Measurements from ENCODE around the gene FMR1.

The FMR1 gene

DNA sequence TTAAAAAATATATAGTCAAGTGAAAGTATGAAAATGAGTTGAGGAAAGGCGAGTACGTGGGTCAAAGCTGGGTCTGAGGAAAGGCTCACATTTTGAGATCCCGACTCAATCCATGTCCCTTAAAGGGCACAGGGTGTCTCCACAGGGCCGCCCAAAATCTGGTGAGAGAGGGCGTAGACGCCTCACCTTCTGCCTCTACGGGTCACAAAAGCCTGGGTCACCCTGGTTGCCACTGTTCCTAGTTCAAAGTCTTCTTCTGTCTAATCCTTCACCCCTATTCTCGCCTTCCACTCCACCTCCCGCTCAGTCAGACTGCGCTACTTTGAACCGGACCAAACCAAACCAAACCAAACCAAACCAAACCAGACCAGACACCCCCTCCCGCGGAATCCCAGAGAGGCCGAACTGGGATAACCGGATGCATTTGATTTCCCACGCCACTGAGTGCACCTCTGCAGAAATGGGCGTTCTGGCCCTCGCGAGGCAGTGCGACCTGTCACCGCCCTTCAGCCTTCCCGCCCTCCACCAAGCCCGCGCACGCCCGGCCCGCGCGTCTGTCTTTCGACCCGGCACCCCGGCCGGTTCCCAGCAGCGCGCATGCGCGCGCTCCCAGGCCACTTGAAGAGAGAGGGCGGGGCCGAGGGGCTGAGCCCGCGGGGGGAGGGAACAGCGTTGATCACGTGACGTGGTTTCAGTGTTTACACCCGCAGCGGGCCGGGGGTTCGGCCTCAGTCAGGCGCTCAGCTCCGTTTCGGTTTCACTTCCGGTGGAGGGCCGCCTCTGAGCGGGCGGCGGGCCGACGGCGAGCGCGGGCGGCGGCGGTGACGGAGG is at the start of gene FMR1:
Gene FMR1 (plus strand): TSS at position 728 of the 831 bp plus-strand sequence. CDS start 261 bp downstream, outside the sequence.
- DNase-seq (ENCODE audit: low read depth in 3 of 3, low spot score in 1 of 3) = peak; percentile 80 to 89 (median 82)

DNA sequence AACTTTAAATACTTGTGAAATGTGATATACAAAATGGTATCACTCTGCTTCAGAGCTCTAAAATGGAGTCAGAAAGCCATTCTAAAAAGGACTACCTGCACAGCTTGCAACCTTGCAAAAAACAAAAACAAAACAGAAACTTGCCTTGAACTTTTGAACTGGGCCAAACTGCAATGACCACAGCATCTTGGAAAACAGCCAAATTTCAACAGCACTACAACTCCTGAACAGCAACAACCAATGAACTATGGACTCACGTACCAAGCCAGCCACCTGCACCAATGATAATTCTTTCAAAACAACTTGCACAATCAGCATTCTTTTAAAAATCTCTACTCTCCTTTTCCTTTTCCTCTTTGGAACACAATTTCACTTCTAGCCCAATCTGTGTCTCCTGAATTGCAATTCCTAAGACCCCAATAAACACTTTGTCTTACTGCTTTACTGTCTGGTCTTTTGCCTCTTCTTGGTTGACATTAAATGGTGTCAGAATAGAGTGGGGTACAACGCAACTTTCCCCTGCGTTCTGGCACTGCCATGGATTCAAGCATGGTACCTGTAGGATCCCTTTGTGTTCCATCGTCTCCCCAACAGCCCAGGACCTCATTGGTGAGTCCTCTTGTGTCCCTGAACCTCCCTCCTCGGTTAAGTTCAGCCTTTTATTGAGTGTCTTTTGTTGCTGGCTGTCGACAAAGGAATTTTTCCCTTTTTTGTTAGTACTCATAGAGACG is 35.7 kb upstream of the FMR1 start:
- DNase-seq (ENCODE audit: low read depth in 3 of 3, low spot score in 1 of 3) = no peak

DNA sequence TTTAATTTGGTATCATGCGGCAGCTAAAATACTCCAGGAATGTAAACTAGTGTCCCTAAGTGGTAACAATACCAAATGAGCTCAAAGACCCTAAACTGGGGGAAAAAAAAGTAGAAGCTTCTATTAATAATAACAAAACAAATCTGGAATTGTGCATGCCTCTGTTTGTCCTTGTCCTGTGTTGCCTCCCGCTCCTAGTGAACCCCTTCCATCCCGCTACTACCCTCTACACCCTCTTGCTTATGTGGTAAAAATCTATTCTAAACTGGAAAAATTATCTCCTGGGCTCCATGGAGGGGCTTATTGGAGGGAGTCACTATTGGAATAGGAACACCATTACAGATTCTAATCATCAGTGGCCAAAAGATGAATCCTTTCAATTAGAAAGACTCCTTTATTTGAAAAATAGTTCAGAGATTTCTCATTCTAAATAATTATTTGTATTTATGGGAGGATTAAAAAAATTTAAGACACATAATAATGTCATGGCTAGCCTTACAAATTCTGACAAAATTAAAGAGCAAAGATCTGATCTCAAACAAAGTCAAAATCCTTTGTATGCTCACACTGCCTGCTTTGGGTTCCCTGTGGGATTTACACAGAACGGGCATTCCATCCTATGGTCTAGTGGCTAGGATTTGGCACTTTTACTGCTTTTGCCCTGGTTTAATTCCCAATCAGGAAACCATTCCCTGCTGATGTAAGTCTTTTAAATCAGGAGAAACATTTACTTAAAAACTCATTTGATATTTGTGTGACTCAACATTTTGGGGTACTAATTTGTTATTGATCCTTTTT is 34.7 kb upstream of the FMR1 start:
- DNase-seq (ENCODE audit: low read depth in 3 of 3, low spot score in 1 of 3) = no peak

DNA sequence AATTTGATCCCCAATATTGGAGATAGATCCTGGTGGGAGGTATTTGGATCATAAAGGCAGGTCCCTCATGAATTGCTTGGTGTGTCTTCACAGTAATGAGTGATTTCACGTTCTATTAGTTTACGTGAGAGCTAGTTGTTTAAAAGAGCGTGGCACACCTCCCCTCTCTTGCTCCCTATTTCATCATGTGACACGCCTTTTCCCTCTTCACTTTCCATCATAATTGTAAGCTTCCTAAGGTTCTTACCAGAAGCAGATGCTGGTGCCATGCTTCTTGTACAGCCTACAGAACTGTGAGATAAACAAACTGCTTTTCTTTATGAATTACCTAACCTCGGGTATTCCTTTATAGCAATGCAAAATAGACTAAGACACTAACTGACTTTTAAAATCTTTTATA is 34.0 kb upstream of the FMR1 start:
- no peak for DNase-seq (ENCODE audit: low read depth in 3 of 3, low spot score in 1 of 3)

DNA sequence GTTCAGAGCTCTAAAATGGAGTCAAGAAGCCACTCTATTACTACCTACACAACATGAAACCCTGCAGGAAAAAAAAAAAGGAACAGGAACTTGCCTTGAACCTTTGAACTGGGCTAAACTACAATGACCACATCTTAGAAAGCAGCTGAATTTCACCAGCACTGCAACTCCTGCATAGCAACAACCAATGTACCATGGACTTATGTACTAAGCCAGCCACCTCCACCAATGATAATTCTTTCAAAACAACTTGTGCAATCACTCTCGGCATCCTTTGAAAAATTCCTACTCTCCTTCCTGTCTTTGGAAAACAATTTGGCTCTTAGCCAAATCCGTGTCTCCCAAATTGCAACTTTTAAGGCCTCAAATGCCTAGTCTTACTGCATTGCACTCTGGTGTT is 26.8 kb upstream of the FMR1 start:
- DNase-seq (ENCODE audit: low read depth in 3 of 3, low spot score in 1 of 3) = no peak

DNA sequence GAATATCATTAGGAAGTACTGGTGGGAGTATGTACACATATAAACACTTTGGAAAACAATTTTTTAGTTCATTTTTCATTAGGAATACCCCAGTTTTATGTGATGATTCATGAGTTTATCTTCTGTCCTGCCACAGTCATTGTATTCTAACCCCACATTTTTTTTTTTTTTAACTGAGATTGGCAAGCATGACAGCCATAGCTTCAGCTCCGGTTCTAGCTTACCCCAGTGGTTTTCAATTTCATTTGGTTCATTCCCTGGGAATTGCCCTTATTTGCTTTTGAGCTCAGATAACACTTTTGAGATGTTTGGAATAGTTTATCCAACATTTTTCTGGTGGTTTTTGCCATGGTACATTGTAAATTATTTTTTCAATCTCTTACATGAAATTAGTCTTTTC is 21.0 kb upstream of the FMR1 start:
- DNase-seq (ENCODE audit: low read depth in 3 of 3, low spot score in 1 of 3) = no peak

DNA sequence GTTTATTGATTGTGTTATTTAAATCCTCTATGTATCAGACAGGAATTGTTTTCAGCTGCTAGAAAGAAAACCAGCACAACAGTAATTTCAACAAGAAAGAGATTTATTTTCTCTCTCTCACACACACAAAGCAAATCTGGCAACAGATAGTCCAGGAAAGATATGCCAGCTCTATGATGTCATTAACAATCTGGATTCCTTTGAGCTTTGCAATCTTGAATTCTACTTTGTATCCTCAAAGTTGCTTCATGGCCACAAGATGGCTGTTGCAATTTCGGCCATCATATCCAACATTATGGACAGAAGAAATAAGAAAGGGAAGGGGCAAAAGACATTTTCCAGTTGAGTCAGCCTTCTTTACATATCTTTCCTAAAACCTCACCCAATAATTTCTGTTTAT is 19.8 kb upstream of the FMR1 start:
- no peak for DNase-seq (ENCODE audit: low read depth in 3 of 3, low spot score in 1 of 3)

DNA sequence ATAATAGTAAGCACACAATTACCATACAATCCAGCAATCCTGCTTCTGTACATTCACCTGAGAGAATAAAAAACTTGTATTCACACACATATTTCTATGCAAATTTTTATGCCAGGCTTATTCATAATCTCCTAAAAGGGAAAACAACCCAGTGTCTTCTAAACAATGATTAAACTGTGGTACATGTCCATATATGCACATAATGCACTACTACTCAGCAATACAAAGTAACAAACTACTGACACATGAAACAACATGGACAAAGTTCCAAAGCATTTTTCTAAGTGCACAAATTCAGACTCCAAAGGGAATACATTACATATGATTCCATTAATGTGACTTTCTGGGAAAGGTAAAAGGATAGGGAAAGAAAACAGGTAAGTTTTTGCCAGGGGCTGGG is 18.0 kb upstream of the FMR1 start:
- DNase-seq (ENCODE audit: low read depth in 3 of 3, low spot score in 1 of 3) = no peak

DNA sequence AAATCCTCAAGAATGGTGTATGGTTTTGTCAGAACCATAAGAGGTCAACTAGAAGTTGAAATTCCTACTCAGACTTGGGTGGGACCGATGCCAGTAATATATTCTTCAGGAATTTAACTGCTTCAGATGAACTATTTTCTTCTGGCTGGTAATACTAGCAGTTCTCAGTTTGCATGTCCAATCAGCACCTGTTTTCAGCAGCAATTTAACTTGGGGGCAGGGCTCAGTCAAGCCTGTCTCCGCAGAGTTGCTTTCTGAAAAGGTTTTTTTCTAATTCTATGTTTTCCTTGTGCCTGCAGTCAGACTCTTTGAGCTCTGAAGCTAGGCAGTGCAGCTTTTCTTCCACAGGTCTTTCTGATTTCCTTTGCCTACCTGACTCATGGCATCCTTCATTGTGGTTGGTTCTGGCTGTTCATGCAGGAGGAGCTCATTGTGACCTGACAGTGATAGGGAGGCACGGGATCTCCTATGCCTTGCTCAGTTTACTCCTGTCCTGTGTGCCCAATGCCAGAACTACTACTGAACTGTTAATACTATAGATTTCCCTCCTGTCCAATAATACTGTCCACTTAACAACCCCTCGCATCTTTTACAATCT is 17.3 kb upstream of the FMR1 start:
- no peak for DNase-seq (ENCODE audit: low read depth in 3 of 3, low spot score in 1 of 3)

DNA sequence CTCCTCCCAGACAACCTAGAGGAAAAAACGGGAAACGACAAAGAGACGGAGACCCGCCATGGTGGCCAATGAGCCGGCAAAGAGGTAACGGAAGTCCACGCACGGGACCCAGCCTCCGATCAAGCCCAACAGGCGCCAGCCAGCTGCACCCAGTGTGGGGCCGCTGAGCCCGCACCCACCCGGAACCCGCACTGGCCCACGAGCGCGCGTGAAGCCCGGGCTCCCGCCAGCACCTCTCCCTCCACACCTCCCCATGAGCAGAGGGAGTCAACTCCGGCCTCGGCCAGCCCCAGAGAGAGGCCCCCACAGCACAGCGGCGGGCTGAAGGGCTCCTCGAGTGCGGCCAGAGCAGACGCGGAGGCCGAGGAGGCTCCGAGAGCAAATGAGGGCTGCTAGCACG is 14.6 kb upstream of the FMR1 start:
- DNase-seq (ENCODE audit: low read depth in 3 of 3, low spot score in 1 of 3) = no peak

DNA sequence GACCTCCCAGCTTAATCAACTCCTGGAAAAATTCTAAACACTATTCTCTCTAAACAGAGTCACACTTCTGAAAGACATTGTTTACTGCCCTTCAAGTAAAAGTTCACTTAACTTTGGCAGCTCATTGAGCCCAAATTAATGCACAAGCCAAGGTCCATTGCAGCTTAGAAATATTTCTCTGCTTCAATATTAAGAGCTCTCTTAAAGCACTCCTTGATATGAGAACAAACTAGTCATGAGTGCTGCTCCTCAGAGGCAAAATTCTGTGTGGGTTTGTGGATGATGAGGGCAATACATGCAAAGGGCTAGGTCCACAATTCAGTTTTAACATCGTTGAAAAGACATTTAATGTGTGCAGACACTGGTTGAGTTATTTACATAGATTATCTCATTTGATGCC is 12.8 kb upstream of the FMR1 start:
- no peak for DNase-seq (ENCODE audit: low read depth in 3 of 3, low spot score in 1 of 3)

DNA sequence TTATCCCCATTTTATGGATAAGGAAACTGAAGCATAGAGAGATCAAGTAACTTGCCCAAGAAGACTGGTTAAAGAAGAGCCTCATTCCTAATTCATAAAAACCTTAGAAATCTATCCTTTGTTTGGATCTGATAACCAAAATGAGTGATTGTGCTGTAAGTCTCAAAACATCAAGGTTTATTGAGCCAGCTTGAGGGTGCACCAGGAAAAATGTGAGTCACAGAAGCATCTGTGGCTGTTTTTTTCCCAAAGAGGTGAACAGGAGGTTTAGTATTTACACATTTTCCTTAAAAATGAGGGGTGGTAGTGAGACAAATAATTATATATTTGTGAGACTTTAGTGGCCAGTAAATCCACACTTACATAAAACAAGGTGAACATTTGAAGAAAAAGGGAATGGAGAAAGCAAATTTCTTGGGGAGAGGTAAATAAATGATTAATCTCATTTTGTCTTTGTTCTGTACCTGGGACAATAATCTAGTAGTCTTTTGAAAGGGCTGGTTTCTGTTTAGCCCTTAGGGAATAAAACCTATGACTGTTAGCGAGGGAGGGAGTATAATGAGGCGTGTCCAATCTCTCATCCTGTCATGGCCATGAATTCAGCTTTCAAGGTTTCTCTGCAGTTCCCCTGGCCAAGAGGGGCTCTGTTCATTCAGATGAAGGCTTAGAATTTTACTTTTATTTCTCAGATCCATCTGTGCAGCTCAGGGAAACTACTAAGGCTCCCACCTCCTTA is 12.2 kb upstream of the FMR1 start:
- no peak for DNase-seq (ENCODE audit: low read depth in 3 of 3, low spot score in 1 of 3)

DNA sequence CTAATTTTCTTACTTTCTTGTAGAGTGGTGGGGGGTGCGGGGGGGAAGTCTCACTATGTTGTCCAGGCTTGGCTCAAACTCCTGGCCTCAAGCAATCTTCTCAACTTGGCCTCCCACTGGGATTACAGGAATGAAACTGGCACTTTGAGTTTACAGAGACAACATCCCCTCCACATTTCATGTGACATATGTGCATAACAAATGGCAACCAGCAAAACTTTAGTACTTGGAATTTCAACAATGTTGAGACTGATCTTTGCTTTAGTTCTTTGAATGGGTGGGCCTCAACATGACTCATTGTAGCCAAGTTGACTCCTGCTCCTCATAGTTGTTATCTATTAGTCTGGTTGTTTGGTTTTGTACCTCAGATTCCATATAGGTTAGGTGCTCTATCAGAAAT is 11.4 kb upstream of the FMR1 start:
- no peak for DNase-seq (ENCODE audit: low read depth in 3 of 3, low spot score in 1 of 3)

DNA sequence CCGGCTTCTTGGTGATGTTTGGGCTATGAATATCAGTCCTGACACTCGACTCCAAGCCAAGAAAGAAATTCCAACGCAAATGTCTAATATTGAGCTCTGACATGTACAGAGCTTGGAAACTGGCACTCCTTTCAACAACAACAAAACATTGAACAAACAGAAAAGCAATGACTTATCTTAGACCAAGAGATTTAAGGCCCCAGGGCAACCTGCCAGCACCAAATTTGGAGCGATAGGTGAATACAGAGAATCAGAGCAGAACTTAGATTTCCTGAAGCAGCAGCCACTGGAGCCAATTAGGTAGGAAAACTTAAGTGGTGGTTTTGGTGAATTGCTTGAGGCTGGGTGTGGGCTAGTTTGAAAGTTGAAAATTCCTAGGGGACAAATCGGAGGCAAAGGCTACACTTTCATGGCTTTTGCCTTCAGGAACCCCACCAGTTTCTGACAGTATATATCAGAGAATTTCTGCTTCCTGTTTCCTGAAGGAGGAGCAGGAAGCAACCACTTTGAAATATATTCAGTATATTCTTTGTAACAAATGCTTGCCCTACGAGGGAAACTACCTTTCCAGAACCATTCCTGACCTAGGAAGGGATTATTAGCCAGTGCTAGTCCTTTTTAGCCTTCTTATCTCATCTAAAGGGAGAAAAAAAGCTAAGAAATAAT is 10.1 kb upstream of the FMR1 start:
- DNase-seq (ENCODE audit: low read depth in 3 of 3, low spot score in 1 of 3) = no peak

DNA sequence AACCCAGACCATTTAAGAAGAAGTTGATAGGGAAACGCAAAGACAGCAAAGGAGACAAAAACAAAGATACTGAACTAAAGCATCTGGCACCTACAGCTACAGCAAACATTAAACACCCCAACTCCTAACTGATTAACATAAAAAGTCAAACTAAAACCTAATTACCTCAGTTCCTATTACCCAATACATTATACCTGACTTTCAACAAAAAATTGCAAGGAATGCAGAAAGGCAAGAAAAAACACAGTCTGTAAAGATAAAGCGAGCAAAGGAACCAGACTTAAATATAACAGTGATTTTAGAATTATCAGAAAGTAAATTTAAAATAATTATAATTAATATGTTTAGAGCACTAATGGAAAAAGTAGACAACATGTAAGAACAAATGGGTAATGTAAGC is 9.4 kb upstream of the FMR1 start:
- no peak for DNase-seq (ENCODE audit: low read depth in 3 of 3, low spot score in 1 of 3)

DNA sequence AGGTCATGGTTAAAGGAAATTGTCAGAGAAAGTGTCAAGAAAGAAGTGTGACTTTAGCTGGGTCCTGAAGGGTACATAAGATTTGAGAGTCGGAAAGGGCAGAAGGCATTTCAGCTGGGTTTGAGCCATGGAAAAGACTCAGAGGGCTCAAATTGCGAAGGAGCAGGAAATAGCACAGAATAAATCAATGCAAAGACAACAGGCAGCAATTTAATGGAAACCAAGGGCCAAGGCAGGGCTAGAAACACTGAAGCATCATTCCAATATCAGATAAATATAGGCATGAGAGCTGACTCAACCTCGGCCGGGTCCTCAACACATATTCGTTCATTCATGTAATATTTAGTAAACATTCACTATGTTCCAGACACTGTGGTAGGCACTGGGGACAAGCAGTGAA is 3.6 kb upstream of the FMR1 start:
- DNase-seq (ENCODE audit: low read depth in 3 of 3, low spot score in 1 of 3) = no peak

DNA sequence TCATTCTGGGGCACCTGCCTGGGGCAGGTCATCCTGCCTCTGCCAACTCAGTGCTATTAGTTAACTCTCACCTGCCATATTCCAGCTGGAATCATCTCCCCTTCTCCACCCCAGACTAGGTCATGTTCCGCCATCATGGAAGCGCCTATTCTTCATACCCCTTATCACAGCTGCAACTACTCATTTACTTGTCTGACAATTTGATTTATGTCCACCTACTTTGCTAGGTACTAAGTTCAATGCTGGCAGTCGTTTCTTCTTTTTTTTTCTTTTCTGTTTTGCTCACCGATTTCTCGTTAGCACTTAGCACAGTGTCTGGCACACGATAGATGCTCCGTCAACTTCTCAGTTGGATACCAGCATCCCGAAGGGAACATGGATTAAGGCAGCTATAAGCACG is 1.1 kb upstream of the FMR1 start:
- no peak for DNase-seq (ENCODE audit: low read depth in 3 of 3, low spot score in 1 of 3)

DNA sequence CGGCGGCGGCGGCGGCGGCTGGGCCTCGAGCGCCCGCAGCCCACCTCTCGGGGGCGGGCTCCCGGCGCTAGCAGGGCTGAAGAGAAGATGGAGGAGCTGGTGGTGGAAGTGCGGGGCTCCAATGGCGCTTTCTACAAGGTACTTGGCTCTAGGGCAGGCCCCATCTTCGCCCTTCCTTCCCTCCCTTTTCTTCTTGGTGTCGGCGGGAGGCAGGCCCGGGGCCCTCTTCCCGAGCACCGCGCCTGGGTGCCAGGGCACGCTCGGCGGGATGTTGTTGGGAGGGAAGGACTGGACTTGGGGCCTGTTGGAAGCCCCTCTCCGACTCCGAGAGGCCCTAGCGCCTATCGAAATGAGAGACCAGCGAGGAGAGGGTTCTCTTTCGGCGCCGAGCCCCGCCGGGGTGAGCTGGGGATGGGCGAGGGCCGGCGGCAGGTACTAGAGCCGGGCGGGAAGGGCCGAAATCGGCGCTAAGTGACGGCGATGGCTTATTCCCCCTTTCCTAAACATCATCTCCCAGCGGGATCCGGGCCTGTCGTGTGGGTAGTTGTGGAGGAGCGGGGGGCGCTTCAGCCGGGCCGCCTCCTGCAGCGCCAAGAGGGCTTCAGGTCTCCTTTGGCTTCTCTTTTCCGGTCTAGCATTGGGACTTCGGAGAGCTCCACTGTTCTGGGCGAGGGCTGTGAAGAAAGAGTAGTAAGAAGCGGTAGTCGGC is 528 bp downstream of the FMR1 start:
- no peak for DNase-seq (ENCODE audit: low read depth in 3 of 3, low spot score in 1 of 3)

DNA sequence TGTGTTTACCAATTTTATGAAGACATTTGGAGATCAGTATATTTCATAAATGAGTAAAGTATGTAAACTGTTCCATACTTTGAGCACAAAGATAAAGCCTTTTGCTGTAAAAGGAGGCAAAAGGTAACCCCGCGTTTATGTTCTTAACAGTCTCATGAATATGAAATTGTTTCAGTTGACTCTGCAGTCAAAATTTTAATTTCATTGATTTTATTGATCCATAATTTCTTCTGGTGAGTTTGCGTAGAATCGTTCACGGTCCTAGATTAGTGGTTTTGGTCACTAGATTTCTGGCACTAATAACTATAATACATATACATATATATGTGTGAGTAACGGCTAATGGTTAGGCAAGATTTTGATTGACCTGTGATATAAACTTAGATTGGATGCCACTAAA is 1.9 kb downstream of the FMR1 start:
- no peak for DNase-seq (ENCODE audit: low read depth in 3 of 3, low spot score in 1 of 3)

DNA sequence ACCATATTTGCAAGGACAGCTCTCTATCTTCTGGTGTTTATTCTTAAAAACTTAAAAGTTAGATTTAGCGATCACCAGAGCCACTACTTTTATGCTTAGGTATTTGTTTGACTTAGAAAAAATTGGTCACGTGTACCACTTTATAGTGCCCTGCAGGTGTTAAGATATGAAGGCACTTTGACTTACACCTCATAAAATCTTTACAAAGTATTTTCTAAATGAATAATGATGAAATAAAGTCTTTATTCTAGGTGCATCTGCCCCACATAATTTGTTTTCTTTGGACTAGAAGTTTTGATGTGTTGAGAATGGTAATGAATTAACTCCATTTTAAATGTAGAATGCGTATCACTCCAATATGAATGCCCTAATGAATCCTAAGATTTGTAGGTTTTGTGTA is 2.9 kb downstream of the FMR1 start:
- DNase-seq (ENCODE audit: low read depth in 3 of 3, low spot score in 1 of 3) = no peak

Measured in stimulated activated CD4-positive, alpha-beta T cell treated with anti-CD3 and anti-CD28 coated beads, TNF-alpha, amount 100 ng/mL, for 1 hour (primary cell).